PC-3 (cell line): ENCODE measurements around the gene TXNIP. TPM values are rescaled to one million over a fixed set of nuclear protein-coding genes. Genes with fewer than 3 reads are reported as not detected.

Experiments used
- ATAC-seq: fragments of 200-7000 bp; cut with Tn5 transposase; 2 replicates; pipeline ENCODE4 v1.9.1; 2020; ENCODE audit warnings: mild to moderate bottlenecking, moderate library complexity
- BruUV-seq: library from RNA; stranded (reverse); fragments of 400-500 nt; replicated peaks from 2 replicates; lab custom pipeline; 2021; lab: Mats Ljungman, UMichigan
- CTCF ChIA-PET: fragments of 300-600 bp; sonication (Branson Sonifier 250); formaldehyde crosslinking; loops from one replicate; lab custom pipeline; 2022; ENCODE audit warnings: antibody characterized with exemption; lab: Charles Lee
- POLR2A ChIA-PET: fragments of 300-600 bp; sonication (Branson Sonifier 250); formaldehyde crosslinking; loops from one replicate; lab custom pipeline; 2022; ENCODE audit warnings: antibody characterized with exemption; ENCODE audit not compliant: unreplicated experiment; lab: Charles Lee
- DNase-seq: peaks from one replicate; pipeline ENCODE4 v3.0.0-alpha.2; 2015
- H2AFZ ChIP-seq: fragments of 300-600 bp; sonication (generic); 2 replicates; pipeline ENCODE4 v1.6.0; 2016; ENCODE audit warnings: antibody characterized with exemption, low read length
- H3F3A ChIP-seq: fragments of 300-600 bp; sonication (generic); one replicate; pipeline ENCODE4 v1.6.0; 2017; ENCODE audit warnings: antibody characterized with exemption, low read length, control low read depth, mild to moderate bottlenecking; ENCODE audit not compliant: unreplicated experiment
- H3K27ac ChIP-seq: fragments of 300-600 bp; sonication (generic); 2 replicates; pipeline ENCODE4 v1.5.1; 2016; ENCODE audit warnings: mild to moderate bottlenecking, low read length
- H3K27me3 ChIP-seq: fragments of 300-600 bp; sonication (generic); 2 replicates; pipeline ENCODE4 v1.6.1; 2016; ENCODE audit warnings: low read length, mixed read lengths
- H3K36me3 ChIP-seq: fragments of 300-600 bp; sonication (generic); 2 replicates; pipeline ENCODE4 v1.6.1; 2016; ENCODE audit warnings: low read depth, mixed run types, low read length, mixed read lengths
- H3K4me1 ChIP-seq: fragments of 300-600 bp; sonication (generic); 2 replicates; pipeline ENCODE4 v1.5.1; 2016; ENCODE audit warnings: low read length; ENCODE audit not compliant: insufficient read depth
- H3K4me2 ChIP-seq: fragments of 300-600 bp; sonication (generic); 2 replicates; pipeline ENCODE4 v1.6.0; 2016; ENCODE audit warnings: low read length
- H3K4me3 ChIP-seq: fragments of 300-600 bp; sonication (generic); 2 replicates; pipeline ENCODE4 v1.5.1; 2016; ENCODE audit warnings: mild to moderate bottlenecking, low read length, mixed read lengths
- H3K79me2 ChIP-seq: fragments of 300-600 bp; sonication (generic); 2 replicates; pipeline ENCODE4 v1.6.1; 2017; ENCODE audit warnings: low read length, mixed read lengths
- H3K9ac ChIP-seq: fragments of 300-600 bp; sonication (generic); 2 replicates; pipeline ENCODE4 v1.6.0; 2016; ENCODE audit warnings: mild to moderate bottlenecking, low read length
- H3K9me2 ChIP-seq: fragments of 300-600 bp; sonication (generic); replicated peaks from 2 replicates; pipeline ENCODE4 v1.6.1; 2016; ENCODE audit warnings: mixed run types, low read length, mixed read lengths
- H3K9me3 ChIP-seq: fragments of 300-600 bp; sonication (generic); 2 replicates; pipeline ENCODE4 v1.6.1; 2016; ENCODE audit warnings: low read length, mixed read lengths
- H4K20me1 ChIP-seq: fragments of 300-600 bp; sonication (generic); 2 replicates; pipeline ENCODE4 v1.6.1; 2016; ENCODE audit warnings: low read length, mixed read lengths
- CTCF ChIP-seq: fragments of 300-600 bp; sonication (generic); conservative IDR thresholded peaks from 2 replicates; pipeline ENCODE4 v1.5.1; 2017; ENCODE audit warnings: antibody characterized with exemption, low read depth, mild to moderate bottlenecking, low read length
- EZH2 ChIP-seq: fragments of 300-600 bp; sonication (generic); IDR thresholded peaks from one replicate; pipeline ENCODE4 v1.6.1; 2017; ENCODE audit warnings: antibody characterized with exemption, mild to moderate bottlenecking, low read length; ENCODE audit not compliant: unreplicated experiment
- EZH2phosphoT487 ChIP-seq: fragments of 300-600 bp; sonication (generic); IDR thresholded peaks from 2 replicates; pipeline ENCODE4 v1.6.1; 2018; ENCODE audit warnings: mild to moderate bottlenecking, antibody characterized with exemption, low read length, borderline replicate concordance
- intact Hi-C: fragments of 100-400 bp; cut with micrococcal nuclease; formaldehyde crosslinking; loops from 2 replicates; pipeline ENCODE4 v1.9.0; 2023
- total RNA-seq: library from RNA; depleted of rRNA; stranded (reverse); fragments of >200 nt; gene quantifications from 2 replicates; pipeline ENCODE4 v1.2.3, GENCODE V29; 2014

The TXNIP gene
- total RNA-seq, 1 experiment from 2014 or later, result 45.3 TPM

GRCh38 chr1:145961109-145961424 lies 35.3 kb downstream of the TXNIP start:
- Histone ChIP-seq H3K4me1 (peaks cover 52% of the 10 kb centered on the region), H4K20me1 (no peaks in the 10 kb centered on the region), H3K4me3 (peak overlapping the region; percentile 76), H3K9me2 (no peaks in the 10 kb centered on the region), H3K9ac (no peak overlapping the region), H3K36me3 (no peaks in the 10 kb centered on the region), H3K27ac (no peak overlapping the region), H3F3A (no peaks in the 10 kb centered on the region), H3K79me2 (peaks cover 11% of the 10 kb centered on the region), H2AFZ (peak overlapping the region; percentile 83), H3K4me2 (peak overlapping the region; percentile 91), H3K27me3 (no peaks in the 10 kb centered on the region), H3K9me3 (no peaks in the 10 kb centered on the region)
- ChIA-PET CTCF (no interaction called here), POLR2A (no interaction called here)
- no peak for ATAC-seq
- DNase-seq, result no peak
- intact Hi-C loops, result no loop called here
- TF ChIP-seq EZH2 (no peak), EZH2phosphoT487 (no peak), CTCF (no peak)
- BruUV-seq, result no TSS peak

GRCh38 chr1:145960468-145961108 lies 35.8 kb downstream of the TXNIP start:
- ChIA-PET POLR2A (no interaction called here), CTCF (no interaction called here)
- Histone ChIP-seq H3K27me3 (no peaks in the 10 kb centered on the region), H3K4me2 (peak overlapping the region; percentile 91), H3K27ac (no peak overlapping the region), H4K20me1 (no peaks in the 10 kb centered on the region), H3K36me3 (no peaks in the 10 kb centered on the region), H3K4me1 (peaks cover 57% of the 10 kb centered on the region), H3K9me3 (no peaks in the 10 kb centered on the region), H2AFZ (peak overlapping the region; percentile 83), H3F3A (no peaks in the 10 kb centered on the region), H3K4me3 (peak overlapping the region; percentile 76), H3K9ac (no peak overlapping the region), H3K79me2 (peaks cover 16% of the 10 kb centered on the region), H3K9me2 (no peaks in the 10 kb centered on the region)
- DNase-seq, result peak; percentile 46
- no peak for ATAC-seq
- TF ChIP-seq EZH2phosphoT487 (no peak), CTCF (peak; percentile 20; the same call in 1 of the 2 replicates)
- BruUV-seq, result no TSS peak
- intact Hi-C loops, result no loop called here

GRCh38 chr1:145959957-145960467 lies 36.4 kb downstream of the TXNIP start:
- Histone ChIP-seq H3K4me3 (peak overlapping the region; percentile 76; the same call in 1 of the 2 replicates), H4K20me1 (no peaks in the 10 kb centered on the region), H3K9me2 (no peaks in the 10 kb centered on the region), H3K36me3 (no peaks in the 10 kb centered on the region), H3K4me2 (peak overlapping the region; percentile 91; the same call in 1 of the 2 replicates), H3K79me2 (peaks cover 20% of the 10 kb centered on the region), H3K9me3 (no peaks in the 10 kb centered on the region), H2AFZ (no peak overlapping the region), H3K27ac (no peak overlapping the region), H3K4me1 (peaks cover 60% of the 10 kb centered on the region), H3F3A (no peaks in the 10 kb centered on the region), H3K27me3 (no peaks in the 10 kb centered on the region), H3K9ac (no peak overlapping the region)
- TF ChIP-seq EZH2phosphoT487 (no peak), EZH2 (no peak), CTCF (no peak)
- intact Hi-C loops, result loop anchor here (2.0 to 5.0 kb wide), 2 partner anchors 15 to 43 kb away; partner anchors contain the start of gene PEX11B
- ATAC-seq, result no peak
- no peak for DNase-seq
- BruUV-seq, result no TSS peak
- ChIA-PET CTCF (no interaction called here), POLR2A (no interaction called here)
